SK-N-SH (cell line): Measurements from ENCODE around the gene NUMBL.

Experiments used
- NFIC ChIP-seq: IDR thresholded peaks from 2 replicates; pipeline ENCODE4 v1.4.0; 2012; ENCODE audit warnings: borderline replicate concordance
- RFX5 ChIP-seq: IDR thresholded peaks from 2 replicates; pipeline ENCODE4 v1.6.1; 2012; ENCODE audit warnings: mild to moderate bottlenecking, improper control_type of control experiment, low read length
- YY1 ChIP-seq: IDR thresholded peaks from 2 replicates; pipeline ENCODE4 v1.4.0; 2012; ENCODE audit warnings: low read depth, mild to moderate bottlenecking
- TF ChIP-seq, protein P1 (sequence below): fragments of 200-600 bp; sonication (generic); IDR thresholded peaks from 2 replicates; pipeline ENCODE4 v1.6.1; 2017; ENCODE audit warnings: antibody characterized with exemption, mild to moderate bottlenecking, moderate library complexity

DNA sequence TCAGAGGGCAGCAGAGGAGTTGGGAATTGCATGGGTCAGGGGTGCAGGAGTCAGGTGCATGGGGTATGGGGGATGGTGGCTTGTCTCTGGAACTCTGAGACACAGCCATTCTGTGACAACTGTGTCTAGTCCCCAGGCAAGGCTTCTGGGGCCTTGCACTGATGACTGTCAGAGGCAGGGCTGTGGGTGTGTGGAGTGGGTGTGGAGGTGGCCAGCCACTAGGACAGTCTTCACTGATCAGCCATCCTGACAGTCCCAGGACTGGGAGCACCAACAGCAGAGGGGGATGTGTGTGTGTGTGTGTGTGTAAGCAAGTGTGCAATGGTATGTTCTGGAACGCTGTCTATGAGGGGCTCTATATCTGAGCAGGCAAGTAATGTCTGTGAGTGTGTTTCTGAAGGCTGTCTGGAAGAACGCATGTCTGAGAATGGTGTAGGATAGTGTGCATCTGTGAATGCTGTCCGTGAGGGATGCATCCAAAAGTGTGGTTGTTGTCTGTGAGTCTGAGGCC, 5.4 kb downstream of the NUMBL start:
- TF ChIP-seq NFIC (no peak), YY1 (no peak), RFX5 (no peak)
- TF ChIP-seq, protein P1, sequence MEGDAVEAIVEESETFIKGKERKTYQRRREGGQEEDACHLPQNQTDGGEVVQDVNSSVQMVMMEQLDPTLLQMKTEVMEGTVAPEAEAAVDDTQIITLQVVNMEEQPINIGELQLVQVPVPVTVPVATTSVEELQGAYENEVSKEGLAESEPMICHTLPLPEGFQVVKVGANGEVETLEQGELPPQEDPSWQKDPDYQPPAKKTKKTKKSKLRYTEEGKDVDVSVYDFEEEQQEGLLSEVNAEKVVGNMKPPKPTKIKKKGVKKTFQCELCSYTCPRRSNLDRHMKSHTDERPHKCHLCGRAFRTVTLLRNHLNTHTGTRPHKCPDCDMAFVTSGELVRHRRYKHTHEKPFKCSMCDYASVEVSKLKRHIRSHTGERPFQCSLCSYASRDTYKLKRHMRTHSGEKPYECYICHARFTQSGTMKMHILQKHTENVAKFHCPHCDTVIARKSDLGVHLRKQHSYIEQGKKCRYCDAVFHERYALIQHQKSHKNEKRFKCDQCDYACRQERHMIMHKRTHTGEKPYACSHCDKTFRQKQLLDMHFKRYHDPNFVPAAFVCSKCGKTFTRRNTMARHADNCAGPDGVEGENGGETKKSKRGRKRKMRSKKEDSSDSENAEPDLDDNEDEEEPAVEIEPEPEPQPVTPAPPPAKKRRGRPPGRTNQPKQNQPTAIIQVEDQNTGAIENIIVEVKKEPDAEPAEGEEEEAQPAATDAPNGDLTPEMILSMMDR: no peak
